NCI-H524 treated with DMSO at 0.1 percent for 48 hours (cell line): Measurements from ENCODE around the gene SATB1.

Experiments used
- DNase-seq: peaks from one replicate; lab custom pipeline; 2025; lab: John Stamatoyannopoulos, UW

The SATB1 gene

GRCh38 chr3:18431266-18431665 lies 6.1 kb upstream of the SATB1 start:
- no peak for DNase-seq

DNA sequence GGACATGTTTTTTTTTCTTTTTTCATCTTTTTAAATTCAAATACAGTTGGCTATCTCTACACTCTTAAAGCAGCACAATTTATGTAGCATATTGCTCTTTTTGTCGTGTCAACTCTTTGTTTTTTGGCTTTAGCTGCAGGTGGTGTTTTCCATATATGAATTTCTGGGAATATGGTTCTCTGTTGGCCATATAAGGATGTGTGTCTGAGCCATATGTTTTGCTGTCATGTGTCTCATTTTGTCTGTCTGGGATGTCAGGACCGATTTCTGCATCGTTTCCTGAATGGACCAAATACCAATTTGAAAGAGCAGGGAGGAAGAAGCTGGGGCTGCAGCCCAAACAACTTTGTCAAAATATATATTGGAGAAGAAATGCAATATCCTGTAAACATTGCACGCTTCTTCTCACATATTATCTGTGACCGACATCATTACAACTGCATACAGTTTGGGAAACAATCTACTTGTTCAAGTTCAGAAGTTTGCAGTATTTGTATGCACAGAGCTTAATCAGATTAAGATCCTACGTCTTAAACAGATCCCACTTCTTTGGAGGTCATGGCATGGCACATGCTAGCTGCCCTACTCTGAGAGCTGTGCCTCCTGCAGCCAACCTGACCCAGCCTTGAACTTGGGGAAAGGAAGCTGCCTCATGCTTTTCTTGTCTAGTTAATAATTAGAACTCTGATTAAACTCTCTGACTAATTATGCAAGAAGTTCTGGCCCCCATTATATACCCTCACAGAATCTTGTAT lies 4.0 kb upstream of the SATB1 start:
- no peak for DNase-seq

DNA sequence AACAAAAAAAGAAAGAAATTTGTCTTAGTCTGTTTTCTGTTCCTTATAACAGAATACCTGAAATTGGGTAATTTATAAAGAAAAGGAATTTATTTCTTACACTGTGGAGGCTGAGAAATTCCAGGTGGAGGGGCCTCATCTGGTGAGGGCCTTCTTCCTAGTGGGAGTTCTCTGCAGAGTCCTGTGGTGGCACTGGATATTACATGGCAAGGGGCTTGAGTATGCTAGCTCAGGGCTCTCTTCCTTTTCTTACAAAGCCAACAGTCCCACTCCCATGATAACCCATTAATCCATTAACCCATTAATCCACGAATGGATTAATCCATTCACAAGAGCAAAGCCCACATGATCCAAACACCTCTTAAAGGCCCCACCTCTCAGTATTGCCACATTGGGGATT lies 2.9 kb upstream of the SATB1 start:
- DNase-seq, result peak; percentile 20

- no peak for DNase-seq
Measured at GRCh38 chr3:18426597-18427193, 1.6 kb upstream of the SATB1 start.

- DNase-seq, result peak; percentile 50
Measured at GRCh38 chr3:18425641-18426257, 610 bp upstream of the SATB1 start.

- DNase-seq, result no peak
Measured at GRCh38 chr3:18424213-18424728, 868 bp downstream of the SATB1 start.

- peak; percentile 25 for DNase-seq
Measured at GRCh38 chr3:18423401-18424212, 1.5 kb downstream of the SATB1 start.

DNA sequence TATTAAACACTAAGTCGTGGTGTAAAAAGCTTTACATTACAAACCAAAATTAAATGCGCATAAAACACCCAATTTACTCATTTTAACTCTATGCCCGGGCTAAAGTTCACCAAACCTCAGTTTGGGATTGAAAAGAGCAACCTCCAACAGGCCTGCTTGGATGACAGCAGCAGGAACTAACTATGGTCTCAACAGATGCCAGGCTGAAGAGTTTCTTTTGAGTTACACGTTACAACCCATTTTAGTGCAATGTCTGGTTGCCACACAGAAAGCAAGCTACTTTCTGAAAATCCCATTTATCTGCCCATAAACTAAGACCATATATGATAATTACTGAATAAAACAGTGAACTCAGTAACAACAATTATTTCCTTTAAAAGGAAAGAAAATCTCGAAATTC lies 2.2 kb downstream of the SATB1 start:
- no peak for DNase-seq

DNA sequence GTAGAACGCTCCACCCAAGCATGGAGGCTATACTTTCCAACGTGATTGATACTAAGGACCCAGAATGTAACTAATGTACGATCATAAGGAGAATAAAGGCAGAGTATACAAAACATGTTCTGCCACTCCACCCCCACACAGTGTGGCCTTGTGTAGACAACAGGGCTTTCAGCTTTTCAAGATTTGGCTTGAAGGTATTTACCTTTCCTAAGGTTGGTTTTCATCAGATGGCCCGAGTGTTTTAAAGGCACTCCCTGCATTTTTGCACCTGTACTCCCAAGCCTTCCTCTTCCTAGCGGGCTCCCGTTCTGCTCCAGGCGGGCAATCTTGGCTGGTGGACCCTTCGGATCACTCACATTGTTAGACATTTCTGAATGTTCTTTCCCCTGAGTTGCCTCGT lies 4.6 kb downstream of the SATB1 start:
- no peak for DNase-seq

DNA sequence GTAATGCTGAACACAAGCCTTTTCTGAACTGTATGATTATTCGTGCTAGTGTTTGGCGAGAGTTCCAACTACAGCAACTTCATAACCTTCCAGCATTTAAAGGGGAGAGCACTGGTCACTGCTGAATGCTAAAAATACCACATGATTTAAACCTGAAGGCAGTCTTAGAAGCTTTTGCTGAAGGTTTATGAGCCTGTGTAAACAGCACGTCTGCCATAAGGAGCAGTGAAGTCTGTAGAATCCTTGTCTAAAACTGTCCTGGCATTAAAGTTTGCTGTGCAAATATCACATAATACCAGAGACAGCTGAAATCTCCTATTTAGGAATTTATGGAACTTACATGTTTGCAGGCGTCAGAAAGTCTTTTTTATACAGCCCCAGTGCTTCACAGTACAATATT lies 5.9 kb downstream of the SATB1 start:
- DNase-seq, result no peak

GRCh38 chr3:18417904-18418572 lies 7.1 kb downstream of the SATB1 start:
- DNase-seq, result no peak

- no peak for DNase-seq
Measured at GRCh38 chr3:18416332-18416731, 8.8 kb downstream of the SATB1 start.

DNA sequence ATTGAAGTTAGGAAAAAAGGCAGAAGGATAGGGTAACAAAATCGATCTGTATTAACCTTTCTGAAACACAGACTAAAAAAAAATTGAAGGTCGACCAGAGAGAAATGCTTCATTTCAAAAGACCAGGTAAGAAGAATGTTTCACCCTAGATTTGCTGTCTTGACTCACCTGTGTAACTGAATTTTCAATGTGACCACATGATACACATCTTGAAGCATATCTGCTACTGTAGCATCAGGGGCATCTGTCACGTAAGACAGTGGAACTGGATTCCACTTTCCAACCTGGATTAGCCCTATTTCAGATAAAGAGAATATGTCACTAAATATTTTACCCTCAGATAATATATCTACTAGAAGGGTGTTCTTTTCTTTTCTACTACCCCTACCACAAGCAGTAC lies 9.3 kb downstream of the SATB1 start:
- DNase-seq, result no peak

DNA sequence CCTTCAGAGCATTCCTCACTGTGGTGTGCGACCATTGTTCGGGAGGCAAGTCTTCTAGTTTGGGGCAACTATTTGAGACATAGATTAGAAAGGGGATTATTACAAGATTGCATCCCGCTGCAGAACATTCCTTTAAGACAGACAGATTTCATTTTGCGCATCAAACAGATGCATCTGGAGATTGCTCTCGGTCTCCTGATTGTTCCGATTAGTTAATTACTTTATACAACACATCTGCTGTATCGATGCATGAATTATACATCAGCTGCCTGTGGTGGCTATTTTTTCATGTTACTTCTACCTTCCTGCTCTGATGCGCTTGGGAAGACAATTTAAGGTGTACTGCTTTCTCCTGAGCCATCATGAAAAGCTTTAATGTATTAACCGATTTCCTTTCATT lies 10.0 kb downstream of the SATB1 start:
- DNase-seq, result no peak

DNA sequence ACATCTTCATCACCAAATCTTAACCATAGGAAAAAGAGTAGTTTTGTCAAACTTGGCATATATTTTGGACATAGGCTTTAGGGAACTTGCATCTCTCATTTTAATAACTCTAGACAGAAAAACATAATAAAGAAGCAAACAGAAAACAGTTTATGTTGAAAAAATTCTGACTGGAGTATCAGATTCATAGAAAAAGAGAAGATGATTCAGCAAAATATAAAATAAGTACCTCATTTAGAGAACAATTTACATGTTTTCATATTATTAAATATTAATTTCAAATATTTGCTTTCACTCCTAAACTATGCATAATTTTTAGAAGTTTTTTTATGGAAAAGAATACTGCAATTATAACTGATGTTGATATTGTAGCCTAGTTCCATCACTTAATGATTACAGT lies 12.5 kb downstream of the SATB1 start:
- DNase-seq, result no peak

DNA sequence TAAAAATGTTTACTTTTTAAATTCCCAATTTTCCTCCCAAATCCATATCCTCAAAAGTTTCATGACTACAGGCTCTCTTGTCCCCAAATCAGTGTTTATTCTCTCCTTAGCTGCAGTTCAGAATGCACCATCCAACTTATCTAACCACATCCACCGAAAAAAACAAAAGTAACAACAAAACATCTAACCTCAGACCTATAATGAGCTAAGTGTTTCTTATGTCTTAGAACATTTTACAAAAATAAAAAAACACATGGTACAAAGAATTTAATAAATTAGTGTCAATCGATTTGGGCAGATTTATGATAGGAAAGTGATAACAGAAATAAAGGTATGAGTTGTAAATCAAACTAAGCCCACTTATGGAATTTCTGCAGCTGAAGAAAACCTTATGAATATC lies 13.6 kb downstream of the SATB1 start:
- no peak for DNase-seq

GRCh38 chr3:18410205-18410604 lies 14.9 kb downstream of the SATB1 start:
- no peak for DNase-seq

DNA sequence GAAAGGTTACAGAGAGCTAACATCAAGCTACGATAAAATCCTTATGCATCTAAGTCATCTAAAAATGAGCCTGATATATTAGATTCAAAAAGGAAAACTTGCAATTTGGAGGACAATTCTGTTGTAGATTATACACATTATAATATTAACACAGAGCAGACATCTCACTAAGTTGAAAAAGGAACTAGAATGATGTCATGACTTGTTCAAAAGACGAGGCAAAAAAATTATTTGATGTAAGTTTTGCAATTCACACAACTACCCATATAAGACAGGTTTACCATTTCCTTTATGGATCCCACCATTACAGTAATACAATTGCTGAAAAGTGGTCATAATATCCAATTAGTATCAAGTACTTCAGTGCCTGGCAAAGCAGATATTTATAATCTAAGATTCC lies 15.9 kb downstream of the SATB1 start:
- no peak for DNase-seq

- no peak for DNase-seq
Measured at GRCh38 chr3:18405141-18405540, 20.0 kb downstream of the SATB1 start.

DNA sequence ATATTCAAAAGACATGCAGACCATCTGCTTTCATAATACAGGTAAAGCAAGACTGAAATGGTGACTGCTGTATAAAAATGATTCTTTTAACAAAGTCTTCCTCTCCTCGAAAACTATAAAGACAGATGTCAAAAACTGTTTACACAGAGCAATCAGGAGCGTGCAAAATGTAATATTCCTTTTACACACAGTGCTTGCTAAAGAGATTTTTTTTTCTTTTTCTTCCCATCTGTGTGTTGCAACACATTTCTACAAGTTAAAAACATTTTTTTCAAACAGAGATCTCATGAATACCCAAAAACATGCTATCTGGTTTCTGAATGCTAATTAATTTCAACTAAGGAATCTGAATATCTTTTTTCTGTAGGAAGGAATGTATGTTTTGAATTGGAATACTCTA lies 22.1 kb downstream of the SATB1 start:
- no peak for DNase-seq

- no peak for DNase-seq
Measured at GRCh38 chr3:18402239-18402799, 22.8 kb downstream of the SATB1 start.
